ENCODE results near the gene GABRD. TPM values are rescaled to one million over a fixed set of nuclear protein-coding genes. Genes with fewer than 3 reads are reported as not detected.

The GABRD gene
- total and polyA plus RNA-seq, 2 of the 13 experiments (the other 11 are each of a cell fraction or from before 2014, with no cell fraction given), result not detected

GRCh38 chr1:2060535-2060934 lies 41.4 kb downstream of the GABRD start (continued):
- TF ChIP-seq HOMEZ (CRISPR knock-in tag; IDR thresholded peaks at IDR 0.05; ENCODE audit: low read depth) (no peak), ZNF788 (CRISPR knock-in tag; IDR thresholded peaks at IDR 0.05; ENCODE audit: borderline replicate concordance) (no peak), MTF2 (CRISPR knock-in tag; IDR thresholded peaks at IDR 0.05; ENCODE audit: borderline replicate concordance) (no peak), ISL2 (CRISPR knock-in tag; IDR thresholded peaks at IDR 0.05) (no peak), ZNF781 (CRISPR knock-in tag; IDR thresholded peaks at IDR 0.05; ENCODE audit: borderline replicate concordance, not compliant biosample characterization) (no peak)

GRCh38 chr1:2061065-2061778 lies 42.1 kb downstream of the GABRD start:
- FAIRE-seq (no peak), ATAC-seq (no peak), DNase-seq (ENCODE audit: low spot score) (no peak)
- no peak overlapping the region for H2AFZ ChIP-seq (ENCODE audit: low read length)
- H3K9me3 ChIP-seq (ENCODE audit: low read length), result no peaks in the 10 kb centered on the region
- CTCF ChIA-PET (ENCODE audit: low intra/inter-chr PET ratio, low total read pairs), result no interaction called here
- H3K4me2 ChIP-seq (ENCODE audit: low read depth, low read length), result no peak overlapping the region
- intact Hi-C loops (cut with micrococcal nuclease; ENCODE audit: unreplicated experiment), result no loop called here
- TF ChIP-seq RNF219 (CRISPR knock-in tag; IDR thresholded peaks at IDR 0.05) (no peak), ZNF552 (CRISPR knock-in tag; IDR thresholded peaks at IDR 0.05; ENCODE audit: borderline replicate concordance) (no peak), NFKBIZ (CRISPR knock-in tag; IDR thresholded peaks at IDR 0.05) (no peak), ETV6 (CRISPR knock-in tag; conservative IDR thresholded peaks at IDR 0.05) (no peak), ZC3H13 (CRISPR knock-in tag; IDR thresholded peaks at IDR 0.05) (no peak), CSRNP2 (CRISPR knock-in tag; conservative IDR thresholded peaks at IDR 0.05; ENCODE audit: low read depth) (no peak), REXO4 (CRISPR knock-in tag; IDR thresholded peaks at IDR 0.05; ENCODE audit: borderline replicate concordance) (no peak), HIVEP1 (CRISPR knock-in tag; IDR thresholded peaks at IDR 0.05) (no peak), SMC3 (IDR thresholded peaks at IDR 0.05; ENCODE audit: low read length) (no peak), IKZF4 (CRISPR knock-in tag; IDR thresholded peaks at IDR 0.05; ENCODE audit: borderline replicate concordance, low read depth, not compliant biosample characterization) (no peak), ZNF350 (CRISPR knock-in tag; IDR thresholded peaks at IDR 0.05; ENCODE audit: borderline replicate concordance, low read depth) (no peak)
- H3K4me1 ChIP-seq (ENCODE audit: insufficient read depth, low read length), result no peaks in the 10 kb centered on the region
- no peaks in the 10 kb centered on the region for H4K20me1 ChIP-seq (ENCODE audit: insufficient read depth, low read length)
- 96% methylated on average over 21 of the region's 28 CpGs for WGBS (ENCODE audit: low lambda C conversion rate)
- no peak overlapping the region for H3K27ac ChIP-seq (ENCODE audit: extremely low read length, insufficient read depth, low read length)
- H3K27me3 ChIP-seq (ENCODE audit: control insufficient read depth in 1 of 2, insufficient read depth in 2 of 2, low read length in 2 of 2), result no peaks in the 10 kb centered on the region
- peaks cover 8% of the 10 kb centered on the region for H3K79me2 ChIP-seq (ENCODE audit: insufficient read depth, low read length)
- peaks cover 9 to 41% of the 10 kb centered on the region in 2 experiments; a peak in 4 of 5 replicates for H3K36me3 ChIP-seq (replicated peaks in 1 of 2; ENCODE audit: control insufficient read depth in 1 of 2, insufficient read depth in 2 of 2, low read length in 2 of 2)
- no peak overlapping the region for H3K9ac ChIP-seq (ENCODE audit: insufficient read depth, low read depth, low read length)
- in situ Hi-C loops (cut with HindIII; ENCODE audit: extremely low pct_ligation_motif_present, low pct_unique_long_range_greater_than_20kb), result no loop called here
- H3K4me3 ChIP-seq (replicated peaks in 1 of 3; ENCODE audit: insufficient read depth in 1 of 3, low read depth in 2 of 3, low read length in 3 of 3), result no peak overlapping the region
- POLR2A ChIA-PET, result no interaction called here
- no TSS peak for BruUV-seq (replicated peaks)

Measured in HepG2 (cell line).